ENCODE measurements around the gene LCNL1. TPM values are rescaled to one million over a fixed set of nuclear protein-coding genes. Genes with fewer than 3 reads are reported as not detected.

The LCNL1 gene
- 1 to 10 TPM; 6.4 to 9.6 TPM for total RNA-seq
- long read RNA-seq, result 0 reads

DNA sequence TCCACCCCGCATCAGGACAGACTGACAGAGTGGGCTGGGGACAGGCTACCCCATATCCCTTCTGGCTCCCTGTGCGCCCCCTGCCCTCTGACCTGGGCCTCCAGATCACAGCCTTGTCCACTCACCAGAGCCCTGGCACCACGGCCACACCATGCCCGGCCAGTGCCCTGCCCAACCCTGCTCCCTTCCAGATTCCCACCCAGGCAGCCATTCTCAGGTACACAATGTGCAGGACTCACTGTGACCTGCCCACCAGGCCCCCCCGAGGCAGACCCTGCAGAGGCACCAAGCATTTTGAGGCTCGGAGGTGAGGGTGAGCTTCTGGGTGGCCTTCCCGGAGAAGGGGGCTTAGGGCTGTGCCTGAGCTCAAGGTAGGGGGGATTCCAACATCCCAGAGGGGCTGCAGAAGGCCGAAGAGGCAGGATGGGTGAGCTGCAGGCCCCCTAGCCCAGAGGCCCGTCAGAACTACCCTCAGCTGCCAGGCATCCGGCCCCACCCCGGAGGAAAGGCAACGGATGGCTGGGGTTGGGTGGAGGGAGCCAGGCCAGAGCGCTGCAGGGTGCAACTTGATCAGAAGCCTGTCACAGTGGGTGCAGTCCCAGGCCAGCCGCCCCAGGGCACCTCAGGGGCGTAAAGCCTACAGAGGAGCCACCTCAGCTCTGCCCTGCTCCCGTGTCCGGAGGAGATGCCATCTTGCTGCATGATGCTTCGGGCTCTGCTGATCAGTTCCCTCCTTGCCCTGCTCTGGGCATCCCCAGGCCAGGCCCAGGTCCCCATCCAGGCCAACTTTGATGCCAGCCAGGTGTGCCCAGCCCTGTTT lies at the start of gene LCNL1:
TSS of gene LCNL1 (plus strand) at position 762 of the 820 bp plus-strand sequence. CDS start 594 bp downstream, outside the sequence.
- intact Hi-C loops (cut with DNase I), result no loop called here
- DNase-seq, result no peak
- ATAC-seq, result no peak

DNA sequence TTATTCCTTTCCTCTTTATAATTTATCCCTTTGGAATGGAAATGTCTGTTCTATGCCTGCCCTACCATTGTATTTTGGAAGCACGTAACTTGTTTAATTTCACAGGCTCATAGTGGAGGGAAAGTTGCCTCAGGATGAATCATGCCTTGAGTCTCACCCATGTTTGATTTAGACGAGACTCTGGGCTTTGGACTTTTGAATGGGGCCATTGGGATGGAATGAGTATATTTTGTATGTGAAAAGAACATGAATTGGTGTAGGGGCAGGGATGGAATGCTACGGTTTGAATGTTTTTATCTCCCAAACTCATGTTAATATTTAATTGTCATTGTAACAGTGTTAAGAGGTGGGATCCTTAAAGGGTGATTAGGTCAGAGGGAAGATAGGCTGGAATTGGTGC lies 48.5 kb upstream of the LCNL1 start:
- intact Hi-C loops (cut with DNase I), result no loop called here
- no peak for ATAC-seq
- DNase-seq, result no peak

DNA sequence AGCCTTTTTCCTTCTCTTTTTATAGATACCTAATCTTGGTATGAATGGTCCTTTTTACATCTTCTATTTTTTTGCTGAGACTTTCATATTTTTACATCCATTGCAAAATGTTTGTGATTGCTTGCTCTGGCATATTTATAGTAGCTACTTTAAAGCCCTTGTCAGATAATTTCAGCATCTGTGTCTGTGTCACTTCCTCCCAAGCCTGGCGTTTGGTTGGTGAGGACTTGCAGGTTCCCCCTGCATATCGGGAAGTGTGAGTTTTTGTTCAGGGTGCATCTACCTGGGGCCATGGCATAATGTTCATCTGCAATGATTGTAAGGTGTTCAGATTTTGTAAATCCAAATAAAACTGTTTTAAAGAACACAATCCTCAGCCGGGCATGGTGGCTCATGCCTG lies 47.1 kb upstream of the LCNL1 start:
- intact Hi-C loops (cut with DNase I), result no loop called here
- no peak for ATAC-seq

GRCh38 chr9:136936645-136937170 lies 46.1 kb upstream of the LCNL1 start:
- ATAC-seq (no peak), DNase-seq (no peak)
- intact Hi-C loops (cut with DNase I), result no loop called here

More for the DNA sequence above, 47.1 kb upstream of the LCNL1 start:
- no peak for DNase-seq

GRCh38 chr9:136937186-136938001 lies 45.4 kb upstream of the LCNL1 start:
- intact Hi-C loops (cut with DNase I), result no loop called here
- peak; percentile 21 for DNase-seq
- no peak for ATAC-seq

- DNase-seq (no peak), ATAC-seq (no peak)
- intact Hi-C loops (cut with DNase I), result no loop called here
Measured at GRCh38 chr9:136939431-136939995, 43.3 kb upstream of the LCNL1 start.

DNA sequence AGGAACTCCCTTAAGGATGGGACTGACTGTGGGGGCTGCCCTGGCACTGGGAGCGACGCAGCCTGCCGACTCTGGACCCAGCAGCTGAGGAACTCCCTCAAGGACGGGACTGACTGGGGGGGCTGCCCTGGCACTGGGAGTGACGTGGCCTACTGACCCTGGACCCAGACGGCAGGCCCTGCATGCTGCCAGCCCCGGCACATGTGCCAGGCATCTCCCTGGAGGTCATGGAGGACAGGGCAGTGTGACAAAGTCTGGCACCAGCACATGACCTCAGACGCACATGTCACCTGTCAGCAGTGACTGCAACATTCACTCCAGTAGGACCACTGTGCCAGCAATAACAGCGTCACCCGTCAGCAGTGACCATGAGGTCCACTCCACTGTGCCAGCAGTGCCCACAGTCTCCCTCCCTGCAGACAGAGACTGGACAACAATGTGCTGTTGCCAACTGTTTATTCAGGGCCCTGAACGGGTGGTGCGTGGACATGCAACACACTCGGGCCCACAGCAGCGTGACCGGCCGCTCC lies 42.7 kb upstream of the LCNL1 start:
- ATAC-seq, result peak; percentile 43 to 60
- intact Hi-C loops (cut with DNase I), result loop anchor here in 1 of 2 donors (2.0 to 10.0 kb wide), 2 partner anchors 55 to 91 kb away; partner anchors contain the start of genes CLIC3, PAXX and PHPT1

GRCh38 chr9:136940526-136941230 lies 42.1 kb upstream of the LCNL1 start:
- DNase-seq (peak; percentile 21), ATAC-seq (no peak)
- intact Hi-C loops (cut with DNase I), result loop anchor here in 1 of 2 donors (2.0 to 10.0 kb wide), 2 partner anchors 54 to 92 kb away; partner anchors contain the start of genes CLIC3, PAXX and PHPT1

More for the DNA sequence above, 42.7 kb upstream of the LCNL1 start:
- peak; percentile 81 for DNase-seq

GRCh38 chr9:136941231-136942111 lies 41.3 kb upstream of the LCNL1 start:
- intact Hi-C loops (cut with DNase I), result loop anchor here in 1 of 2 donors (2.0 to 10.0 kb wide), 2 partner anchors 53 to 93 kb away; partner anchors contain the start of genes CLIC3, PAXX and PHPT1
- ATAC-seq, result no peak
- DNase-seq, result peak; percentile 27

GRCh38 chr9:136942112-136942880 lies 40.5 kb upstream of the LCNL1 start:
- ATAC-seq, result no peak
- intact Hi-C loops (cut with DNase I), result loop anchor here in 1 of 2 donors (10.0 kb wide), 1 partner anchor 53 kb away; the partner anchor contains the start of genes CLIC3 and PAXX
- no peak for DNase-seq

- ATAC-seq, result no peak
- intact Hi-C loops (cut with DNase I), result loop anchor here in 1 of 2 donors (10.0 kb wide), 1 partner anchor 52 kb away; the partner anchor contains the start of genes CLIC3 and PAXX
- DNase-seq, result no peak
Measured at GRCh38 chr9:136942881-136943230, 39.9 kb upstream of the LCNL1 start.

GRCh38 chr9:136943291-136944211 lies 39.2 kb upstream of the LCNL1 start:
- ATAC-seq (peak; percentile 0 to 1), DNase-seq (no peak)
- intact Hi-C loops (cut with DNase I), result loop anchor here in 1 of 2 donors (10.0 kb wide), 1 partner anchor 51 kb away; the partner anchor contains the start of genes CLIC3 and PAXX

- intact Hi-C loops (cut with DNase I), result loop anchor here in 1 of 2 donors (10.0 kb wide), 1 partner anchor 51 kb away; the partner anchor contains the start of genes CLIC3 and PAXX
- ATAC-seq, result peak; percentile 22 to 44
Measured at GRCh38 chr9:136944212-136944518, 38.6 kb upstream of the LCNL1 start.

DNA sequence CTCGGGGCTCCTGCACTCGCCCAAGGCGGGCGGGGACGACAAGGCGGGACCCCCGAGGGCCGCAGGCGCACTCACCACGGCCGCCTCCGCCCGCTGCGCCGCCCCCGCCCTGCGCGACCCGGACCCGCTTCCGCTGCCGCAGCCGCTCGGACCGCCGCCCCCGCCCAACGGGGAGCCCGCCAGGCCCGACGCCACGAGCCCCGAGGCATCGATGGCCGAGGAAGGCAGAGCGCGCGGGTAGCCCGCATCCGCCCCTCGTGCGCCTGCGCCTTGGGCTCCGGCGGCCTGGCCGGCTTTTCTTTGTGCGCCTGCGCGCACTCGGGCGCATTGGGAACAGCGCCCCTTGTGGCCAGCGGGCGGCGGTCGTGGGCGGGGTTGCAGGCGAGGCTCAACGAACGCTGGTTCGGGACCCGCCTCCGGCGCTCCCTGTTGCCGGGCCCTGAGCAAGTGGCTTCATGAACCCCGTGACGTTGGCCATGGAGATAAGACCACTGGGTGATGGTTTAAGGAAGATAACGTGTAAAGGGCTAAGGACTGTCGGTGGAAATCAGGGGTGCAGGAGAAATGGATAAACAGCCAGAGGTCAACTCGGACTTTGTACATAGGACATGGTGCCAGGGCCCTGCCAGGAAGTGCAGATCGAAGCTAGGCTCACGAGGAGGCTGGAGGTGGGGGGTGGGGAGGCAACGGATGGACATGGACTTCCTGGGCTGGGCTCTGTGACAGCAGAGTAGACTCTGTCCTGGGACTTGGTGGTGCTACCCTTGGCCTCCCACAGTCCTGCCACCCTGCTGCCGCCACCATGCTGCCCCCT lies 38.1 kb upstream of the LCNL1 start, which contains the start of the genes C8G and FBXW5:
TSS of gene C8G (plus strand) at position 725 of the 814 bp plus-strand sequence. CDS start at position 803, 78 bp downstream.
TSS of gene FBXW5 (minus strand) at position 220 of the 814 bp plus-strand sequence. CDS start 655 bp downstream, outside the sequence.
- intact Hi-C loops (cut with DNase I), result loop anchor here (5.0 to 10.0 kb wide), 2 partner anchors 50 to 88 kb away; partner anchors contain the start of genes CLIC3 (in 1 of the 2), FUT7 (in 1 of the 2) and PAXX (in 1 of the 2)
- DNase-seq (peak; percentile 96), ATAC-seq (peak; percentile 74 to 75)

More at GRCh38 chr9:136944212-136944518, 38.6 kb upstream of the LCNL1 start:
- DNase-seq, result peak; percentile 68
